H1 (cell line): Measurements from ENCODE around the gene TFCP2. TPM values are rescaled to one million over a fixed set of nuclear protein-coding genes. Genes with fewer than 3 reads are reported as not detected.

Experiments
- CTCF ChIA-PET: fragments of 300-600 bp; sonication (Branson Sonifier 250); formaldehyde crosslinking; loops from one replicate; lab custom pipeline; 2021; ENCODE audit not compliant: partially characterized antibody; lab: Charles Lee
- POLR2A ChIA-PET: fragments of 300-600 bp; sonication (Branson Sonifier 250); formaldehyde crosslinking; loops from one replicate; lab custom pipeline; 2021; ENCODE audit warnings: inconsistent platforms; ENCODE audit not compliant: partially characterized antibody; lab: Charles Lee
- DNase-seq, 2 experiments: peaks; one replicate each; pipeline versions ENCODE4 v3.0.0 to v3.0.0-alpha.2; 2010 to 2022; ENCODE audit warnings: low spot score in 2 of 2, low read depth in 1 of 2, mixed read lengths in 1 of 2
- FAIRE-seq: peaks from 2 replicates; lab custom pipeline; 2011; peaks lifted over from hg19 to GRCh38; lab: Jason Lieb, UNC
- H2AFZ ChIP-seq: 2 replicates; pipeline ENCODE4 v1.8.1; 2012; ENCODE audit warnings: low read length, inconsistent platforms
- H2AK5ac ChIP-seq: 2 replicates; pipeline ENCODE4 v1.6.1; 2013; ENCODE audit warnings: low read depth, low read length
- H2BK120ac ChIP-seq: replicated peaks from 2 replicates; pipeline ENCODE3; 2013; ENCODE audit warnings: low read depth, low read length, inconsistent platforms
- H2BK12ac ChIP-seq: 2 replicates; pipeline ENCODE4 v1.6.1; 2013; ENCODE audit warnings: low read depth, low read length
- H2BK15ac ChIP-seq: 2 replicates; pipeline ENCODE4 v1.6.1; 2013; ENCODE audit warnings: low read length
- H2BK20ac ChIP-seq: 2 replicates; pipeline ENCODE4 v1.6.1; 2013; ENCODE audit warnings: low read length
- H2BK5ac ChIP-seq: 2 replicates; pipeline ENCODE4 v1.6.1; 2013; ENCODE audit warnings: low read depth, low read length
- H3K14ac ChIP-seq: 2 replicates; pipeline ENCODE4 v1.6.1; 2013; ENCODE audit warnings: inconsistent platforms; ENCODE audit not compliant: insufficient read length
- H3K18ac ChIP-seq: 2 replicates; pipeline ENCODE4 v1.6.1; 2013; ENCODE audit warnings: low read length; ENCODE audit errors: extremely low read depth
- H3K23ac ChIP-seq: 2 replicates; pipeline ENCODE4 v1.6.1; 2013; ENCODE audit warnings: inconsistent platforms; ENCODE audit not compliant: insufficient read length
- H3K23me2 ChIP-seq: 2 replicates; pipeline ENCODE4 v1.6.1; 2013; ENCODE audit warnings: low read depth, low read length
- H3K27ac ChIP-seq: 2 replicates; pipeline ENCODE4 v1.6.1; 2011; ENCODE audit warnings: low read depth, low read length, inconsistent platforms
- H3K27me3 ChIP-seq, 4 experiments: replicated peaks in 1 of 4; 1 replicate in 1 of 4; 2 replicates in 3 of 4; pipeline versions ENCODE4 v1.6.1 to v1.8.1; 2011 to 2013; ENCODE audit warnings: low read length in 3 of 4, mild to moderate bottlenecking in 3 of 4, inconsistent platforms in 2 of 4, mixed read lengths in 2 of 4, moderate library complexity in 1 of 4; ENCODE audit not compliant: control insufficient read depth in 3 of 4, insufficient read depth in 3 of 4; ENCODE audit errors: extremely low read depth in 1 of 4
- H3K36me3 ChIP-seq, 4 experiments: 2 replicates each; pipeline versions ENCODE4 v1.6.1 to v1.8.1; 2011 to 2013; ENCODE audit warnings: mild to moderate bottlenecking in 4 of 4, low read length in 3 of 4, moderate library complexity in 2 of 4, control low read depth in 1 of 4, inconsistent platforms in 1 of 4; ENCODE audit not compliant: insufficient read depth in 4 of 4, control insufficient read depth in 2 of 4
- H3K4ac ChIP-seq: replicated peaks from 2 replicates; pipeline ENCODE3; 2013; ENCODE audit warnings: low read length, low read depth, mixed read lengths, inconsistent platforms; ENCODE audit not compliant: insufficient read length
- H3K4me1 ChIP-seq, 4 experiments: replicated peaks in 1 of 4; 1 replicate in 1 of 4; 2 replicates in 3 of 4; pipeline versions ENCODE4 v1.6.1 to v1.8.1; 2011 to 2013; ENCODE audit warnings: low read length in 3 of 4, inconsistent platforms in 2 of 4, mixed read lengths in 1 of 4; ENCODE audit not compliant: insufficient read depth in 4 of 4, control insufficient read depth in 3 of 4
- H3K4me2 ChIP-seq, 2 experiments: 2 replicates each; pipeline versions ENCODE4 v1.6.1 to v1.8.1; 2011 to 2013; ENCODE audit warnings: low read depth in 2 of 2, low read length in 2 of 2, control low read depth in 1 of 2, inconsistent platforms in 1 of 2, mild to moderate bottlenecking in 1 of 2; ENCODE audit not compliant: insufficient read depth in 1 of 2
- H3K4me3 ChIP-seq, 4 experiments: fragments of 200-600, 300-600 bp in 1 of 4; sonication (generic), shearing (Covaris generic), sonication (Bioruptor Twin) in 1 of 4; 2 replicates each; pipeline versions ENCODE4 v1.5.1 to v1.8.1; 2011 to 2016; ENCODE audit warnings: low read length in 4 of 4, low read depth in 3 of 4, control low read depth in 2 of 4, inconsistent platforms in 2 of 4, mild to moderate bottlenecking in 2 of 4, mixed read lengths in 1 of 4, moderate library complexity in 1 of 4; ENCODE audit not compliant: insufficient read depth in 2 of 4; ENCODE audit errors: extremely low read depth in 1 of 4
- H3K56ac ChIP-seq: replicated peaks from 2 replicates; pipeline ENCODE3; 2013; ENCODE audit warnings: low read depth, mild to moderate bottlenecking, mixed read lengths, low read length, inconsistent platforms; ENCODE audit not compliant: insufficient read length
- H3K79me1 ChIP-seq: 2 replicates; pipeline ENCODE4 v1.6.1; 2013; ENCODE audit warnings: low read depth, low read length, control low read depth
- H3K79me2 ChIP-seq, 2 experiments: 2 replicates each; pipeline versions ENCODE4 v1.6.1 to v1.8.1; 2012 to 2013; ENCODE audit warnings: low read length in 2 of 2, mild to moderate bottlenecking in 2 of 2, inconsistent platforms in 1 of 2; ENCODE audit not compliant: insufficient read depth in 2 of 2, control insufficient read depth in 1 of 2
- H3K9ac ChIP-seq, 4 experiments: replicated peaks in 1 of 4; 1 replicate in 1 of 4; 2 replicates in 3 of 4; pipeline versions ENCODE4 v1.6.1 to v1.8.1; 2011 to 2013; ENCODE audit warnings: low read depth in 3 of 4, low read length in 3 of 4, control low read depth in 2 of 4, mild to moderate bottlenecking in 2 of 4, moderate library complexity in 2 of 4, inconsistent platforms in 1 of 4; ENCODE audit errors: extremely low read depth in 1 of 4
- H3K9me3 ChIP-seq, 2 experiments: 2 replicates each; pipeline versions ENCODE4 v1.6.1 to v1.8.1; 2012 to 2013; ENCODE audit warnings: mild to moderate bottlenecking in 2 of 2, moderate library complexity in 2 of 2, control low read depth in 1 of 2, inconsistent platforms in 1 of 2, low read depth in 1 of 2, low read length in 1 of 2, mixed read lengths in 1 of 2; ENCODE audit not compliant: insufficient read depth in 2 of 2
- H4K20me1 ChIP-seq, 2 experiments: replicated peaks in 1 of 2; 2 replicates each; pipeline versions ENCODE3 to v1.8.1; 2011 to 2013; ENCODE audit warnings: inconsistent platforms in 2 of 2, low read length in 2 of 2, mild to moderate bottlenecking in 1 of 2; ENCODE audit not compliant: insufficient read depth in 2 of 2, control insufficient read depth in 1 of 2
- H4K5ac ChIP-seq: 2 replicates; pipeline ENCODE4 v1.6.1; 2013; ENCODE audit warnings: low read length, low read depth, mixed read lengths, inconsistent platforms; ENCODE audit not compliant: insufficient read length
- H4K8ac ChIP-seq: 2 replicates; pipeline ENCODE4 v1.8.0; 2013; ENCODE audit warnings: mild to moderate bottlenecking, moderate library complexity, low read length, inconsistent platforms; ENCODE audit not compliant: insufficient read depth; ENCODE audit errors: extremely low read depth
- H4K91ac ChIP-seq: replicated peaks from 2 replicates; pipeline ENCODE3; 2013; ENCODE audit warnings: low read length, mixed read lengths, inconsistent platforms; ENCODE audit not compliant: insufficient read length
- CBX8 ChIP-seq: fragments of 300-800, 300-1000 bp; sonication (generic); IDR thresholded peaks from 2 replicates; pipeline ENCODE4 v1.7.1; 2016; ENCODE audit warnings: low read depth, low read length, borderline replicate concordance
- CREB1 ChIP-seq: IDR thresholded peaks from 2 replicates; pipeline ENCODE4 v1.6.1; 2012; ENCODE audit warnings: inconsistent platforms
- CTBP2 ChIP-seq: IDR thresholded peaks from 2 replicates; pipeline ENCODE4 v1.7.0; 2011; ENCODE audit warnings: borderline replicate concordance, mild to moderate bottlenecking, moderate library complexity, mixed read lengths, low read length; ENCODE audit not compliant: insufficient read depth, insufficient read length
- GABPA ChIP-seq: IDR thresholded peaks from 2 replicates; pipeline ENCODE4 v1.6.1; 2011; ENCODE audit warnings: mild to moderate bottlenecking, low read length, moderate library complexity, borderline replicate concordance; ENCODE audit not compliant: insufficient read depth
- KDM1A ChIP-seq: fragments of 200-600, 300-600 bp; sonication (generic); IDR thresholded peaks from 2 replicates; pipeline ENCODE4 v1.7.1; 2016; ENCODE audit warnings: mild to moderate bottlenecking, low read length, borderline replicate concordance
- KDM4A ChIP-seq: IDR thresholded peaks from one replicate; pipeline ENCODE4 v1.7.1; 2012; ENCODE audit warnings: low read depth, mild to moderate bottlenecking, moderate library complexity, low read length, inconsistent platforms; ENCODE audit not compliant: severe bottlenecking
- WGBS, 2 experiments: shearing (Covaris generic) in 1 of 2; methylation state at CpG; one replicate each; pipeline versions ENCODE4 v1.1.6 to v1.1.7; 2013 to 2015; ENCODE audit warnings: low lambda C conversion rate in 2 of 2, mixed read lengths in 2 of 2, inconsistent platforms in 1 of 2, low coverage in 1 of 2, missing lambda C conversion rate in 1 of 2; ENCODE audit not compliant: insufficient replicate concordance in 2 of 2, insufficient coverage in 1 of 2, insufficient read length in 1 of 2; ENCODE audit errors: extremely low coverage in 1 of 2, missing lambda C conversion rate in 1 of 2; 5-methylcytosine and 5-hydroxymethylcytosine counted together
- polyA plus RNA-seq, 7 experiments: library from polyadenylated mRNA; depleted of rRNA in 3 of 7; stranded (reverse) in 5 of 7; unstranded in 2 of 7; fragments of >200 nt in 5 of 7; fragments of 200-250 nt in 2 of 7; gene quantifications; 1 replicate in 5 of 7; 2 replicates in 1 of 7; 4 replicates in 1 of 7; pipeline versions ENCODE4 v1.2.1 to v1.2.3, GENCODE V29; 2011 to 2013; ENCODE audit warnings: missing spikeins in 2 of 7, mixed read lengths in 2 of 7
- total RNA-seq: library from RNA; stranded (reverse); fragmentation: NEBNext Ultra II Directional; extraction: Animal tissue kit (Norgen Biotek cat#: 25700); gene quantifications from 2 replicates; pipeline ENCODE4 v1.2.1, GENCODE V29; 2021
- TF ChIP-seq, protein P1 (sequence below): IDR thresholded peaks from 2 replicates; pipeline ENCODE4 v1.6.1; 2012; ENCODE audit warnings: low read length, inconsistent platforms

The TFCP2 gene
- total and polyA plus RNA-seq, 2 of the 8 experiments (the other 6 are each of a cell fraction or from before 2014, with no cell fraction given), result 19.8 to 49.2 TPM

DNA sequence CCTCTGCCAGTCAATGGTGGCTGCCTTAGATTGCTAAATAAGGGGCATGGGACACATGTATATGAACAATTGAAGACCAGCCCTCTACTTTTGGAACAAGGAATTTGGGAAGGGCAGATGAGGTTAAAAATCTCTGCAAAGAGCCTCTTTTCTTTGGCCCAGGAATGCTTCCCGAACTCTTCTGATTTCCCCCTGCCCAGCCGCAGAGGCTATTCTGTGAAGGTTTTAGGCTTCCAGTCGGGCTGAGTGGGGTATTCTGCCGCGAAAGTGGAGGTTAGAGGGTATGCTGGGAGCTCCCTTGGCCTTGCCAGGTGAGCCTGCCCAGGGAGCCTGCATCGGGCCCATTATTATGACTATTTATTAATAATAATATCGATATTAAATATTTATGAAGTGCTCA lies 43.7 kb upstream of the TFCP2 start:
- H3K4me2 ChIP-seq, result peak overlapping the region; percentile 71 to 78
- peaks cover 0 to 10% (median 7%) of the 10 kb centered on the region in 4 experiments; a peak in 5 of 7 replicates for H3K4me1 ChIP-seq
- H3K56ac ChIP-seq, result no peak overlapping the region
- H3K79me1 ChIP-seq, result no peaks in the 10 kb centered on the region; the same call in 1 of the 2 replicates
- no peak overlapping the region for H2BK12ac ChIP-seq
- TF ChIP-seq CREB1, result no peak
- no peak for TF ChIP-seq KDM4A
- TF ChIP-seq KDM1A, result no peak
- no peak for TF ChIP-seq CTBP2
- TF ChIP-seq, protein P1, sequence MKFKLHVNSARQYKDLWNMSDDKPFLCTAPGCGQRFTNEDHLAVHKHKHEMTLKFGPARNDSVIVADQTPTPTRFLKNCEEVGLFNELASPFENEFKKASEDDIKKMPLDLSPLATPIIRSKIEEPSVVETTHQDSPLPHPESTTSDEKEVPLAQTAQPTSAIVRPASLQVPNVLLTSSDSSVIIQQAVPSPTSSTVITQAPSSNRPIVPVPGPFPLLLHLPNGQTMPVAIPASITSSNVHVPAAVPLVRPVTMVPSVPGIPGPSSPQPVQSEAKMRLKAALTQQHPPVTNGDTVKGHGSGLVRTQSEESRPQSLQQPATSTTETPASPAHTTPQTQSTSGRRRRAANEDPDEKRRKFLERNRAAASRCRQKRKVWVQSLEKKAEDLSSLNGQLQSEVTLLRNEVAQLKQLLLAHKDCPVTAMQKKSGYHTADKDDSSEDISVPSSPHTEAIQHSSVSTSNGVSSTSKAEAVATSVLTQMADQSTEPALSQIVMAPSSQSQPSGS, result no peak
- no peak for TF ChIP-seq CBX8
- no peak for TF ChIP-seq GABPA
- H3K14ac ChIP-seq, result no peak overlapping the region
- no peaks in the 10 kb centered on the region for H3K9me3 ChIP-seq
- no peak overlapping the region; the same call in 1 of the 2 replicates for H2AFZ ChIP-seq
- H4K5ac ChIP-seq, result no peak overlapping the region
- H3K23ac ChIP-seq, result no peak overlapping the region
- H2AK5ac ChIP-seq, result no peak overlapping the region
- H3K23me2 ChIP-seq, result peaks cover 10% of the 10 kb centered on the region; the same call in 1 of the 2 replicates
- DNase-seq (no peak), FAIRE-seq (no peak)
- POLR2A ChIA-PET, result interaction anchor here (0.6 to 2.6 kb wide), 16 partner anchors 11 to 224 kb away, joined by 3 to 18 read pairs (median 3); partner anchors contain the start of genes CSRNP2, DAZAP2 and TFCP2
- H2BK5ac ChIP-seq, result no peak overlapping the region
- H3K9ac ChIP-seq, result no peak overlapping the region; a peak in 1 of 7 replicates
- CTCF ChIA-PET, result interaction anchor here (0.7 to 2.5 kb wide), 5 partner anchors 9 to 36 kb away, joined by 3 to 10 read pairs (median 4); no protein-coding TSS in a partner anchor
- no peak overlapping the region for H4K91ac ChIP-seq
- H3K79me2 ChIP-seq, result peaks cover 0 to 5% of the 10 kb centered on the region in 2 experiments; a peak in 1 of 4 replicates
- no peaks in the 10 kb centered on the region for H4K20me1 ChIP-seq
- 44% methylated on average over 7 of the region's 7 CpGs; no CpG with 5 or more reads in 1 of the 2 experiments for WGBS, 2 experiments
- peak overlapping the region; percentile 44 to 85 (median 67); a peak in 7 of 8 replicates for H3K4me3 ChIP-seq
- no peak overlapping the region for H2BK15ac ChIP-seq
- no peaks in the 10 kb centered on the region for H3K27me3 ChIP-seq
- no peak overlapping the region for H3K18ac ChIP-seq
- H3K36me3 ChIP-seq, result no peaks in the 10 kb centered on the region
- no peak overlapping the region for H2BK20ac ChIP-seq
- no peak overlapping the region for H3K27ac ChIP-seq
- H2BK120ac ChIP-seq, result no peak overlapping the region
- H4K8ac ChIP-seq, result no peak overlapping the region
- H3K4ac ChIP-seq, result no peak overlapping the region
